Lung (tissue), 12 donors: ENCODE results near the gene APBB2. TPM values are rescaled to one million over a fixed set of nuclear protein-coding genes. Genes with fewer than 3 reads are reported as not detected.

Experiments
- ATAC-seq: fragments of 200-7000 bp; cut with Tn5 transposase; one replicate; pipeline ENCODE4 v1.9.1; 2020; ENCODE audit warnings: moderate number of reproducible peaks; ENCODE audit not compliant: insufficient read depth, low FRiP score
- DNase-seq, 3 donors: peaks; one replicate each; pipeline ENCODE4 v3.0.0-alpha.2; 2013 to 2017
- H3K27ac ChIP-seq, 2 donors: one replicate each; pipeline ENCODE4 v1.5.1; 2013; ENCODE audit warnings: mild to moderate bottlenecking in 2 of 2, moderate library complexity in 2 of 2, control low read depth in 1 of 2, inconsistent platforms in 1 of 2, low read depth in 1 of 2, low read length in 1 of 2
- H3K27me3 ChIP-seq, 3 donors: one replicate each; pipeline ENCODE4 v1.5.1; 2013; ENCODE audit warnings: low read length in 2 of 3; ENCODE audit not compliant: control insufficient read depth in 3 of 3, insufficient read depth in 3 of 3
- H3K36me3 ChIP-seq, 4 donors: one replicate each; pipeline ENCODE4 v1.5.1; 2013; ENCODE audit warnings: low read length in 4 of 4, mild to moderate bottlenecking in 1 of 4, moderate library complexity in 1 of 4; ENCODE audit not compliant: control insufficient read depth in 4 of 4, insufficient read depth in 4 of 4
- H3K4me1 ChIP-seq, 5 donors: one replicate each; pipeline ENCODE4 v1.5.1; 2013; ENCODE audit warnings: low read length in 5 of 5, mild to moderate bottlenecking in 2 of 5, moderate library complexity in 1 of 5; ENCODE audit not compliant: control insufficient read depth in 5 of 5, insufficient read depth in 5 of 5
- H3K4me3 ChIP-seq: one replicate; pipeline ENCODE4 v1.5.1; 2013; ENCODE audit warnings: mild to moderate bottlenecking, control low read depth, moderate library complexity
- H3K9ac ChIP-seq, 2 donors: one replicate each; pipeline ENCODE4 v1.5.1; 2013; ENCODE audit warnings: low read length in 2 of 2, control low read depth in 1 of 2; ENCODE audit not compliant: insufficient read depth in 1 of 2
- H3K9me3 ChIP-seq, 4 donors: one replicate each; pipeline ENCODE4 v1.5.1; 2013; ENCODE audit warnings: low read length in 3 of 4, mild to moderate bottlenecking in 1 of 4, moderate library complexity in 1 of 4; ENCODE audit not compliant: control insufficient read depth in 4 of 4, insufficient read depth in 3 of 4
- WGBS, 2 donors: extraction: QIAGEN DNeasy Blood & Tissue Kit; methylation state at CpG; one replicate each; pipeline ENCODE4 v1.1.7; 2013; 5-methylcytosine and 5-hydroxymethylcytosine counted together
- polyA plus RNA-seq, 2 donors: library from polyadenylated mRNA; stranded (reverse); fragments of 200-250 nt; gene quantifications; one replicate each; pipeline ENCODE4 v1.2.1, GENCODE V29; 2013
- total RNA-seq, 2 donors: library from RNA; depleted of rRNA in 1 of 2; stranded (reverse); fragments of >200 nt in 1 of 2; gene quantifications; one replicate each; pipeline ENCODE4 v1.2.1, GENCODE V29; 2014 to 2021
- TF ChIP-seq, protein P1 (sequence below): IDR thresholded peaks from 2 replicates; pipeline ENCODE4 v1.5.1; 2012; ENCODE audit warnings: mild to moderate bottlenecking; ENCODE audit errors: control extremely low read depth, extremely low read depth
- donor health status: control.
- donor health status: control.
- donor health status: Bipolar disorder and iron deficiency.
- donor health status: healthy.
- donor health status: DM: yes; HTN: yes; CAD: no.

The APBB2 gene
- total and polyA plus RNA-seq, 4 donors = 13.3 to 99.0 (median 40.4) TPM

DNA sequence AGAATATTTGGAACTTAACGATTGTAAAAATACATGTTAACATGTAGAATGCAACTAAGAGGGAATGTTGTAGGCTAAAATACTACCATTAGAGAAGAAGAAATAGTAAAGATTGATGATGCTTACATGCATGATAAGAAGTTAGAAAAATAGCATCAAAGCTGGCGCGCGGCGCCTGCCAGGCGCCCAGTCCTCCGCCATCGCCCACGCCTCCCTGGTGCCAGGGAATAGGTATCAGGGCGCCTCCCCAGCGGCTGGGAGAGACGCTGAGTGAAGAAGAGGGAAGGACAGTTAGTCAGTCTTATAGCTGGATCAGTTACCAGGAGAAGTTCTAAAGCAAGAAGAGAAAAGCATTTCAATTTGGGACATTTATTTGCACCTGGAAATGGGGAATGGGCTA is 428.6 kb downstream of the APBB2 start:
- Histone ChIP-seq H3K9ac (no peak overlapping the region), H3K4me3 (no peak overlapping the region), H3K27me3 (no peaks in the 10 kb centered on the region), H3K36me3 (no peaks in the 10 kb centered on the region), H3K4me1 (no peaks in the 10 kb centered on the region), H3K27ac (no peak overlapping the region), H3K9me3 (no peaks in the 10 kb centered on the region)
- TF ChIP-seq, protein P1, sequence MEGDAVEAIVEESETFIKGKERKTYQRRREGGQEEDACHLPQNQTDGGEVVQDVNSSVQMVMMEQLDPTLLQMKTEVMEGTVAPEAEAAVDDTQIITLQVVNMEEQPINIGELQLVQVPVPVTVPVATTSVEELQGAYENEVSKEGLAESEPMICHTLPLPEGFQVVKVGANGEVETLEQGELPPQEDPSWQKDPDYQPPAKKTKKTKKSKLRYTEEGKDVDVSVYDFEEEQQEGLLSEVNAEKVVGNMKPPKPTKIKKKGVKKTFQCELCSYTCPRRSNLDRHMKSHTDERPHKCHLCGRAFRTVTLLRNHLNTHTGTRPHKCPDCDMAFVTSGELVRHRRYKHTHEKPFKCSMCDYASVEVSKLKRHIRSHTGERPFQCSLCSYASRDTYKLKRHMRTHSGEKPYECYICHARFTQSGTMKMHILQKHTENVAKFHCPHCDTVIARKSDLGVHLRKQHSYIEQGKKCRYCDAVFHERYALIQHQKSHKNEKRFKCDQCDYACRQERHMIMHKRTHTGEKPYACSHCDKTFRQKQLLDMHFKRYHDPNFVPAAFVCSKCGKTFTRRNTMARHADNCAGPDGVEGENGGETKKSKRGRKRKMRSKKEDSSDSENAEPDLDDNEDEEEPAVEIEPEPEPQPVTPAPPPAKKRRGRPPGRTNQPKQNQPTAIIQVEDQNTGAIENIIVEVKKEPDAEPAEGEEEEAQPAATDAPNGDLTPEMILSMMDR = no peak
- ATAC-seq (no peak), DNase-seq (no peak)
- WGBS, 2 donors = 96 to 98% methylated on average over 12 of the region's 12 CpGs

DNA sequence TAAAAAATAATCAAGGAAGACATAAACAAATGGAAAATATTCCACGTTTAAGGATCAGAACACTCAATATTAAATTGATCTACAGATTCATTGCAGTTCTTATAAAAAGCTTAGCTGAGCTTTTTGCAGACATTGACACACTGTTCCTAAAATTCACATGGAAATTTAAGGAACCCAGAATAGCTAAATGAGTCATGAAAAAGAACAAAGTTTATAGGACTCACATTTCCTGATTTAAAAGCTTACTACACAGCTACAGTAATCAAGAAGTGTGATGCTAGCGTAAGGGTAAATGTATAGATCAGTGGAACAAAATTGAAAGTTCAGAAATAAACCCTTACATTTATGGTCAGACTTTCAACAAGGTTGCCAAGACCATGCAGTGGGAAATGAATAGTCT is 431.5 kb downstream of the APBB2 start:
- Histone ChIP-seq H3K27ac (no peak overlapping the region), H3K36me3 (no peaks in the 10 kb centered on the region), H3K9me3 (no peaks in the 10 kb centered on the region), H3K4me1 (no peaks in the 10 kb centered on the region), H3K4me3 (no peak overlapping the region), H3K27me3 (no peaks in the 10 kb centered on the region), H3K9ac (no peak overlapping the region)
- TF ChIP-seq, protein P1 = no peak
- no peak for ATAC-seq
- DNase-seq = no peak
- WGBS, 2 donors = 82 to 95% methylated on average over 2 of the region's 2 CpGs

DNA sequence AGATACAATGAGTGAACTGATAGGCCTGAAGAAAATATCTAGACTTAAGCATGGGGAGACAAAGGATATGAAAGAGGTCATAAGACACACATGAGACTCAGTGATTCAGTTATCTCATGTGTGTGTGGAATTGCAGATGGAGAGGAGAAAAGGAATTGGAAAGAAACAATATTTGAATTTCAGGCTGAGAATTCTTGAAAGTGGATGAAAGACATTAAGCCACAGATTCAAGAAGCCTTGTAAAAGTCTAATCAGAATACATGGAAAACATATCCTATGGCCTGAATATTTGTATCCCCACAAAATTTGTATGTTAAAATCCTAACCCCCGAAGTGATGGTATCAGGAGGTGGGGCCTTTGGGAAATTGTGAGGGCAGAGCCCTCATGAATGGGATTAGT is 436.3 kb downstream of the APBB2 start:
- no peak for ATAC-seq
- WGBS, 2 donors = 96 to 97% methylated on average over 1 of the region's 1 CpG

DNA sequence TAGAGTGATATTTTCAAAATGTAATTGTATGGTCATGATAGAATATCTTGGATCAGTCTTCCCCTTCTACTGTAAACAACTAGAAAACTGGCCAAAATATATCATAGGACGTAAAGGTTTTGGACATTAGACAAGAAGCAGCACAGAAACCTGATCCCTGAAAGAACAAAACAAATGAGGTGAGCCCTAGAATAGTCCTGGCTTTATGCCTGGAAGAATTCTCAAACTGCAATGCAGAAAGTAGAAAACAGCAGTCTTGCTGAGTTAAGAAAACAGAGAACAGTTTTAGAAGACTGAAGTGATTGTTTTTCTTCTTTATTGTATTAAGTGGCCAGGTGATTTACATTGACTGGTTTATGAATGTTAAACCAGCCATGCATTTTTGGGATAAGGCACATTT is 445.1 kb downstream of the APBB2 start:
- H3K4me1 ChIP-seq = peaks cover 0 to 7% (median 0%) of the 10 kb centered on the region in 5 donors
- no peak overlapping the region for H3K4me3 ChIP-seq
- H3K9ac ChIP-seq = no peak overlapping the region
- peak in 2 of 3 donors; percentile 26 to 66 for DNase-seq
- no peaks in the 10 kb centered on the region for H3K27me3 ChIP-seq
- 73 to 88% methylated on average over 1 of the region's 1 CpG for WGBS, 2 donors
- TF ChIP-seq, protein P1 = no peak
- no peak overlapping the region for H3K27ac ChIP-seq
- no peaks in the 10 kb centered on the region for H3K36me3 ChIP-seq
- no peak for ATAC-seq
- no peaks in the 10 kb centered on the region for H3K9me3 ChIP-seq

More for the DNA sequence above, 436.3 kb downstream of the APBB2 start:
- Histone ChIP-seq H3K27me3 (no peaks in the 10 kb centered on the region), H3K4me3 (no peak overlapping the region), H3K27ac (no peak overlapping the region), H3K9ac (no peak overlapping the region), H3K9me3 (peaks cover 0 to 3% (median 0%) of the 10 kb centered on the region in 4 donors), H3K4me1 (no peaks in the 10 kb centered on the region), H3K36me3 (no peaks in the 10 kb centered on the region)
- TF ChIP-seq, protein P1 = no peak
- DNase-seq = no peak
